GM19023 (cell line): ENCODE measurements around the gene SPRY1.

ENCODE experiments used
- ATAC-seq: cut with Tn5 transposase; IDR thresholded peaks from one replicate; pipeline ENCODE4 v1.9.1; 2021; ENCODE audit warnings: mild to moderate bottlenecking, moderate library complexity; ENCODE audit not compliant: unreplicated experiment

Gene SPRY1

DNA sequence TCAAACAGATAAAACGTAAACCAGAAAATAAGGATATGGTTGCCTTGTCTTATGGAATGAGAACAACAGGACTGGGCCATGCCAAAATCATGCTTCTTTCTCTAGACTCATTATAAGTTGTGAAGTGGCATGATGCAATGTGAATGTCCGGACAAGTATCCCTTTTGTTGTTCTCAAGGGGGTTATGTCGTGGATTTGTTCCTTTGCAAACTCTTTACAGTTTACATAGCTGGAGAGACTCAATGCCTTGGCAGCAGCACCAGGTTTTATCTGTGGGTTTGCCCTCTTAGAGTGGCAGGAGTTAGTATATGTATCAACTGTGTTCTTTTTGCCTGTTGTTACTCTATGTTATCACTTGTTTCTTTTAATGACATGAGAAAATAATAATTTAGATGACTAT lies 41.4 kb downstream of the SPRY1 start:
- ATAC-seq: no peak

DNA sequence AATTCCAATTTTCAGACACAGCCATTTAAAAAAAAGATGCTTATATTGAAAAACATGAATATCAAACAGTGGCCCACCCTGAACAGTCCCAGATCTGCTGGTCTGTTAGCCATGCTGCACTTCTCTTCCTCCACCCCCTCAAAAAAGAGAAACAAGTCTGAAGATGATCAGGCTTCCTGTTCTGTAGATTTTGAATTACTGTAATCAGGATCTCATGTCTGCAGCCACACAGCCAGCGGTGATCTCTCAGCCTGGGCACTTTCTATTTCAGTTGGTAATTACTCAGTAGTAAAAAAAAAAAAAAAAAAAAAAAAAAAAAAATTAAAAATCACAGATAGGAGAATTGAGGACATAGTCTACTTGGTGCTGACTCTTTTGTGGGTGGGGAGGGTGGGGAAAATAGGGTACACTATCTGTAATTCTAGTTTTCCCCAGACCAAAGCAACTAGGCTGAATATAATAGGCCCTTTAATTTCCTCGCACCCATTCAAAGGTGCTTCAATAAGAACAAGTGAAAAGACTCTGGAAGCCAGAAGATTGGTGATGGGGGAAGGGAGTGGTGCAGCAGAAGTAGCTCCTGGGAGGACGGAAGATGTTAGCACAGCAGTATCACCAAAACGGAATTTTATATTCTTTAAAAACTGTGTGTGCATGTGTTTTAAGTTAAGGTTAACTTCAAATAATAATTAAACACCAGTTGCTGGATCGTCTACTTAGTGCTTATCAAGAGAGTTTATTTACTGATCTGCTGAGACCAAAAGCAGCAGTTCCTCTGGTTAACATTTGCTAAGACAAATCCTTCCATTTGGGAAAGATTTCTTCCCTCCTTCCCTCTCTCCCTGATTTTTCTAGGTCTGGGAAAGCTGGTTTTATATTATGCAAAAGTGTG lies 47.0 kb downstream of the SPRY1 start:
- ATAC-seq: peak; percentile 59

DNA sequence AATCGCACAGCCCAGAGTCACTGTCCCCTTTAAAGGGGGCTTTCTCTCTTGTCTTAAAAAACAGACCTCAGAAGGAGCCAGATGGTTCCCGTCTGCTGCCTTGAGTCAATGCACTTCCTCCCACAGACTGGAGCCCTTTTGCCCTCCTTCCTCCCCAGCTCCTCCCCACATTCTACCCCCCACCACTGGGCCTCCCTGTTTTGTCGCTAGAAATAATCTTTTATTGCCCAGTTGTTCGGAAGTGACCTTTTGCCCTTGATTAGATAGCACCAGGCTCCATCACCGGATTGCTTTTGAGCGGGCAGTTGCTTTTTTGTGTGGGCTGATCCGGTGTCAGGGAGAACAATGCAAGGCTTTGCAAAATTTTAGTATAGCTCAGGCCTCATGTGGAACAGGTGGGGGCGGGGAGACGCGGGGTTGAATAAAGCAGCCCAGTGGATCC lies 47.7 kb downstream of the SPRY1 start:
- ATAC-seq: peak; percentile 94

DNA sequence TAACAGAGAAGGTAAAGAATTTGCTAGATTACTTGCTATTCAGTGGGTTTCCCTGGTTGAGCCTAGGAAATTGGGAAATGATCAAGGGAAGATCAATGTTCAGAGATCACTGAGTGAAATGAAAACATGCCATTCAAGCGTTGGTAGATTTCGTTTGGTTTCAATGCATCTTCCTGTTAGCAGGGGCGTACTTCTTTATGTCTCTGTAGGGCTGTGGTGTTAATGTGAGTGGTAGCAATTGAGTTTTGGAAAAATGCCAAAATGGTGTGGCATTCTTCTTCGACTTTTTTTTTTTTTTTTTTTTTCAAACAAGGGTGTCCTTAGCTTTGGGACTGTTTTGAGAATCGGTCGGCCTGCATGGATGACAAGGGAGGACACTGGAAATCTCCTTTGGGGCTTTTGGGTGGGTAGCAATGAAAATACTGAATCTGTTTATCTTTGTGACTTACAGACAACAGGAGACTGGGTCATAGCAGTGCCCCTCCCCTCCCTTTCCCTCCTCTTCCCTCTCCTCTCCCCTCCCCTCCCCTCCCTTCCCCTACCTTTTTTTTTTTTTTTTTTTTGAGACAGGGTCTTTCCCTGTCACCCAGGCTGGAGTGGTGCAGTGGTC lies 50.4 kb downstream of the SPRY1 start:
- ATAC-seq: no peak

DNA sequence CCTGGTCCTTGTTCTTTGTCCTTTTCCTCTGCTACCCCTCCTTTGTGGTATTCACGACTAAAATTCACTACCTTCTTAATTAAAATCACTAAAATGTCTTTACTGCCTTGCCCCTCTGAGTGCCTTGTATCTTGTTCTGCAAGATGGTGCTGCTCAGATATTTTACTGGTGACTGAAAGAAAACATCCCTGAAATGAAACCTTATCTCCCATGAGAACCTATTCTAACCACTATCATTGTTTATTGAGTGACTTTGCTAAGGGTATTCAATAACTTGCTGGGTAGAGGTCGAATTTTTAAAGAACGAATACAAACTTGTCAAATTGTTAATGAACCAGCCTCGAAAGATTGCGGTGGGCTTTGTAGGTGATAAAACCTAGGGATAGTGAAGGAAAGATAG lies 52.8 kb downstream of the SPRY1 start:
- no peak for ATAC-seq

DNA sequence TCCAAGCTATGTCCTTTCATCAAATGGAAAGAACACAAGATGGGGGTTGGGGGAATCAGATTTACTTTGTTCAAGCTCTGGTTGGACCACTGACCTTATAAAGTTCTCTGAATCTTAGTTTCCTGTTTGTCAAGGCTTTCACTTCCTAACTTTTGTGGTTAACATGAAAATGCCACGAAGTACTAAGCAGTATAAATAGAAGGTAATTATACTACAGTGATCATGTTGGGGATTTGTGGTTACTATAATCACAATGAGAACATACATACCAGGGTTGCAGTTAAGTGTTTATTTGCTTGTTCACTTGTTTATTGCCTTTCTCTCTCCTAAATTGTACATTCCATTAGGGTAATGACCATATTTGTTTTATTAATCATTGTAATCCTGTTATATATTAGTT lies 53.2 kb downstream of the SPRY1 start:
- ATAC-seq: peak; percentile 83

DNA sequence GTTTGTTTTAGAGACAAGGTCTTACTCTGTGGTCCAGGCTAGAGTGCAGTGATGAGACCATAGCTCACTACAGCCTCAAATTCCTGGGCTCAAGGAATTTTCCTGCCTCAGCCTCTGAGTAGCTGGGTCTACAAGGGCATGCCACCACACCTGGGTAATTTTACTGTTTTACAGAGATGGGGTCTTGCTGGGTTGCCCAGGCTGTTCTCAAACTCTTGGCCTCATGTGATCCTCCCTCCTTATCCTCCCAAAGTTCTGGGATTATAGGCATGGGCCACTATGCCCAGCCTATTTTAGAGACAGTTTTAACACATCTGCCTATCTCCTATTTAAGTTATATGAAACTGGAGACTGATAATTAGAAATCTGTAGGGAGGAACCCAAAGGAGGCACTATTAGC lies 53.8 kb downstream of the SPRY1 start:
- no peak for ATAC-seq

DNA sequence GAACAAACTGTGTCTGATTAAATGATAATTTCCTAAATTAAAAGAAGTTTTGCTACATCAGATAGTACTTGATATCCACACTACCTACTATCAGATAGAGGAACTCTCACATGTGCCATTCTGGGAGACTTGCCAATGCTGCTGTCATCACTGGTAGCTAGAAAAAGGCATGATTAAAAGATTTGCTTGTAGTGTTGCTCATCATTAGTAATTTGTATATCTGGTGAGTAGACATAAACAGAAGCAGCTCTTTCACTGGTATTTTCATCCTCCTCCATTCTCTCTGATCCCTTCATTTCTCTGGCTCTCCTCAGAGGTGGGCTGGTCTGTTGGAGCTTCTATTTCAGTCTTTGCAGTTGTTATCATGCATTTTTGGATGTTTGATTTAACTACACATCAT lies 56.0 kb downstream of the SPRY1 start:
- no peak for ATAC-seq

DNA sequence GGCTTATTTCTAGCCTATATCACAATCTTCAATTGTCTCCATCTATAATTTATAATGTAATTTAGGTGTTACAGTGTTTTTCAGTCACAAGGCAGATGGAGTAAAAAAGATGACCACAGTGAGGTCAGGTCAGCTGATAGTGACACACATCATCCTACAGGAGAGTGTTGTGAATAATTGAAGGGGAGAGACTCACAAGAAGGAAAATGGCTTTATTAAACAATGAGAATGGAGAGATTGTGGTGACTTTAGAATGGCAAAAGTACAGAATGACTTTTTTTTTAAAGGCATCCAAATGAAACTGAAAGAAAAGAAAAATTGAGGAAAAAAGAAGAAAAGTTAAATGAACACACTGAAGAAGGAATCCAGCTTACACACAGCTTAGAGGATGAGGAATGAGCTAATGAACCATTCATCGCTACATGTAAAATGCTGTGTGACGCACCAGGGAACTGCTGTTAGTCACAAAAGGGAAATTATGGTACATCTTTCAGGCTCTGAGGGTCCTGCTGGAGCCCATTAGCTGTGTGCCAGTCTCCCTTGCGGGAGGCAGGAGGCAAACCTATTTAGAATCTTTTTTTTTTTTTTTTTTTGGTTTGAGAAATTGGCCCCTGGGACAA lies 56.6 kb downstream of the SPRY1 start:
- no peak for ATAC-seq
